NCI-H2227 treated with DMSO at 0.1 percent for 48 hours (cell line): Measurements from ENCODE around the gene ZCCHC9.

Source experiments
- DNase-seq: peaks from one replicate; lab custom pipeline; 2025; lab: John Stamatoyannopoulos, UW

ZCCHC9 gene

DNA sequence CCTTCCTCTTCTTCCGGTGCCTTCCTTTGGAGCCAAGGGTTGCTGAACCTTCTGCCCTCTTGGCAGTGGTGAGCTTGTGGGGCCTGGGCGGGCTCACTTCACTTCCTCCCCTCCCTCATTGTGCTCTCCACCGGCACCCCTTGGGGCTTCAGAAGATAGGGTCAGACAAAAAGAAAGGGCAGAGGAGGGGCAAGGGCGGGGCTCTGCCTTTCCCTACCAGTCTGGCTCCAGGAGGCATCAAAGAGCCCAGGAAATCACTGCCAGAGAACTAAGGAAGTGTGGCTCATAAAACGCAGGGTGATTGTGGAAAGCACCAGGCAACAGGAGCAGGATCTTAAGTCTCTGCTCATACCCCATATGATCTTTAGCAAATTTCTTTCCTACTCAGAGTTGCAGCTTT lies 57.7 kb downstream of the ZCCHC9 start:
- DNase-seq = no peak

DNA sequence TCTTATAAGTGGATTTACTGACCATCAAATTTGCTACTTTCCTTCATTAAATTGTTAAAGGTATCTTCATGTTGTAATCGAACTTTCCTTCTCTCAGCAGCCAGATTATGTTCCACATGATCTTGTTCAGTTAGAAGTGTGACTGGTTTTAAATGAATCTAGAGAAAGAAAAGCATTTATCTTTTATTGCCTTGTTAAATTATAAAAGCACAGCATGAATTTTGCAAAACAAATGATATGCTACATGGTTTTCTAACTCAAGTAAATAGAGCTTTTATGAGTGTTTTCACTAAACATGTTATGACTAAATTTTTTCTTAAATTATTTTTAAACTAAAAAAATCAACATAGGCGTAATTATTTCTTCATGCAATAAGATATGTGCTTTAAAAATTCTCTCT lies 58.5 kb downstream of the ZCCHC9 start:
- DNase-seq = no peak

DNA sequence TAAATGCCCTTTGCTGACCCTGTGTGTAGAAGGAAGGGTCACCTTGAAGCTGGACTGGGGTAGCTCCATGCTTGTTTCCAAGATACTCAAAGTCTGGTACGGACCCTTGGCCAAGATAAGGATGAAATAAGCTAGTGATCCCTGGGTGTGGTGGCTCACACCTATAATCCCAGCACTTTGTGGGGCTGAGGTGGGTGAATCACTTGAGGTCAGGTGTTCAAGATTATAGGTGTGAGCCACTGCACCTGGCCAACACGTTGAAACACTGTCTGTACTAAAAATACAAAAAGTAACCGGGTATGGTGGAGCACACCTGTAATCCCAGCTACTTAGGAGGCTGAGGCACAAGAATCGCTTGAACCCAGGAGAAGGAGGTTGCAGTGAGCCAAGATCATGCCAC lies 59.3 kb downstream of the ZCCHC9 start:
- DNase-seq = no peak

DNA sequence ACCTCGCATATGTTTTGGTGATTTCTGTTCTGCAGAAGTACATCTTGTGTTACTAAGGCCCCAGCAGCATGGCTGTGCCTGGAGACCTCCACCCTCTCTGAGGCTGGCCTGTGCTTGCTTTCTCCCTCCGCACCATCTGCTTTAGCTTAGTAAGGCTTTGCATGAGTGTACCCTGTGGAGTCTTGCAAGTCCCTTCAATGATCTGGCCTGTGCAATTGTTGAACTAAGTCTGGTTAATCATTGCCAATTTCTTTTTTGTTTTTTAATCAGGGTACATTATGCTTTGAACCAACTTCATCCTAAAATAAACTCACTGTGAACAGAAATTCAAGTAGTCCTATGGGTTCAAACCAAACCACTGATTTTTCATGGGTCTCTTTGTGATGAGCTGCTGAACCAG lies 60.2 kb downstream of the ZCCHC9 start:
- DNase-seq = no peak
